HG03039 (cell line): ENCODE results near the gene PTPN18.
"Not testable (repeated sequence)": the region's sequence is repeated elsewhere in the genome, so short reads cannot be mapped to it uniquely, and the experiment has no call there.

ENCODE experiments used
- ATAC-seq: cut with Tn5 transposase; IDR thresholded peaks from one replicate; pipeline ENCODE4 v1.9.1; 2021; ENCODE audit warnings: mild to moderate bottlenecking, moderate library complexity; ENCODE audit not compliant: unreplicated experiment

PTPN18 gene

DNA sequence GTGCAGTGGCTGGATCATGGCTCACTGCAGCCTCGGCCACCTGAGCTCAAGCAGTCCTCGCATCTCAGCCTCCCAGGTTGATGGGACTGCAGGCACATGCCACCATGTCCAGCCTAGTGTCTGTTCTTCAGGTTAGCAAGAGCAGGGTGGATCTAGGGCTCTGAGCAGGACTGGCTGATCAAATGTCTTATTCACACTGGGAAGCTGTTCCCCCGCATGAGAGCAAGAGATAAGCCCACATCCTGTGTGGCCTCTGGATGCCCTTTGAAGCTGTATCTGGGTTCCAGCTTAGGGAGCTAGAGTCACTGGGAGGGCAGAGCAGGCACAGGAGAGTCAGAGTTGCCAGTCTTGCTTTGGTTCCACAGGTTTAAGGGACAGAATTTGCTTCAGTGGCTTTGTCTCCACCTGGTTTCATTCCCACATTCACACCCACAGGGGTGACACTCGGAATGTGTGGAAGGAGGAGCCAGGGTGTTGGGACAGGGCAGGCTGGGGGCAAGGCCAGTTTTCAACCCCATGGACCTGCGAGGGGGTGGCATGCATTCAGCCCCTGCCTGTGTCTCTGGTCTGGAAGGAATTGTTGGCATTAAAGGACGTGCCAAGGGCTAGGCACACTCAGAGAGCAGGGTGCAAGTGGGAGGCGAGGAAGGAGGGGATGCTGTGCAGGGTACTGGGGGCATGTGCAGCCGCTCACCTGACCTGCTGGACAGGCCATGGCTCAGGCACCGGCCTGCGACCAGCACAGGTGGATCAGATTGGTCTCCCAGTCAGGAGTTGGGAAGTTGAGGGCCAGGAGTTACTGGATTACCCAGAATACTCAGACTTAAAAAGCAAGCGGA, 24.5 kb downstream of the PTPN18 start:
- ATAC-seq, result no peak

DNA sequence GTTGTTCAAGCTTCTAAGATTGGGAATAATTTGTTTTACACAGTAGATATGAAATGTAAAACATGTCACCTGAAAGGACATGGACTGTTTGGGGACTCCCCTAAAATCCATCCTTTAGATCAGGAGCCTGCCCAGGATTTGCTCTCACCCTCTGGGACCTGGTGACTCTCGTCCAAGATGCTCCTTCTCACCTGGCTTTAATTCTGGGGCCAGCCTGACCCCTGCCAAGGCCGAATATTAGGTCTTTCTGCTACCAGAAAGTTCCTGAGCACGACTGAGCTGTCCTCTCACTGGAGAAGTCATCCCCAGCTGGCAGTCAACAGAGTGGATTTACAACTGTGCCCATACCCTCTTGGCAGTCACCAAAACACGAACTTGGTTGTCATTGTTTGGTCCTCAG, 25.3 kb downstream of the PTPN18 start:
- no peak for ATAC-seq

DNA sequence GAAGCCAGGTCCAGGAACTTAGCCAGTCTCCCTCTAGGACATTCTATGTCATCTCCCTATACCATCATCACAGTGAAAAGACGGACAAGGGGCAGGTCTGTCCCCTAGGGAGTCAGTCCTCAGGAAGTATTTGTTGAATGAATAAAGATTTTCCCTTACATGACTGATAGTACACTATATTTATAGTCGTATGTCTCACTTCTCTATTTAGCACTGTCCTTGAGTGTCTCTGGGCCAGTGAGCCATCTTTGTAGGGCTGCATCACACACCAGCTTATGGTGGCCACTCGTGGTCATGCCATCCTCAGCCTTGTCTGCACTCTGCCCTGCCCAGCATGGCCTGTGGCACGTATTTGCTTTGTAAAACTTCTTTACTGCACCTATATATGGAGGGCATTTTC, 25.8 kb downstream of the PTPN18 start:
- no peak for ATAC-seq

DNA sequence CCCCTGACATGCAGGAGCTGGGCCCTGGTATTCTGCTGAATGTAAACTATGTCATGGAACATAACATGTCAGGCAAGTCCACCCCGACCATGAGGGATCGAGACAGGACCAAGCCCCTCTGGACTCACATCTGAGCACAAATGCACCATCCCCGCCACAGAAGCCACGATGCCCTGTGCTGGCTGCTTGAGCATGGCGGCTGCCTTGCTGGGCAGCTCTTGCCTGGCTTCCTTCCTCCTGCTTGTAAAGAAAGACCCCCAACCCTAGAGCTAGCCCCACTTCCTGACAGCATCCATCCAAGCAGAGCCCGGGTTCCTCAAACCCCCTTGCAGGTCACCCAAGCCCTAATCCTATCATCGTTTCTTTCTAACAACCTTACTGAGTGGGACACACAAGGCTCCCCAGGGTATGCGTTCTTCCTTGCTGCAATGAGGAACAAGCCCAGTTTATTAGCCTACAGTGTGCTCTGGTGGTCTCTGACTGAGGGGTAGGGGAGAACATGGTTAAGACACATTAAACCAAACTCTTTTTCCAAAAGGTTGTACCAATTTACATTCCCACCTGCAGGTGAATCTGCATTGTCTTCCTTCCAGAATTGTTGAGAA, 26.6 kb downstream of the PTPN18 start:
- ATAC-seq, result no peak

DNA sequence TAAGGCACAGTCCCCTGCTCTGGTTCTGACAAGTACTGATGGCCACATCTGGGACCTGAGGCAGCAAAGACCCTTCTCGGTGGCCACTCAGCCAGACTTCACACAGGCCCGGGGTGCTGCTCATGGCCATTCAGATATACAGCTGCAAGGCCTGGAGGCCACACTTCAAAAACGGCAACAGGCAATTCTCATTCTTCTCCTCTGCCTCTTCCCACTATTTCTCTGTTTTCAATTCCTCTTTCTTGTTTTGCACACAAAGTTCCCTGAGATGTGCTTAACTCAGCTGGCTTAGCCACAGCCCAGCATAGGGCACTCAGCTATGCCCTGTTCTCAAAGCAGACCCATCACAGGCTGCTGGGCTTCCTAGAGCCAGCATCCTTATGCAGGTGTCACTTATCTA, 29.9 kb downstream of the PTPN18 start:
- peak; percentile 42 for ATAC-seq

DNA sequence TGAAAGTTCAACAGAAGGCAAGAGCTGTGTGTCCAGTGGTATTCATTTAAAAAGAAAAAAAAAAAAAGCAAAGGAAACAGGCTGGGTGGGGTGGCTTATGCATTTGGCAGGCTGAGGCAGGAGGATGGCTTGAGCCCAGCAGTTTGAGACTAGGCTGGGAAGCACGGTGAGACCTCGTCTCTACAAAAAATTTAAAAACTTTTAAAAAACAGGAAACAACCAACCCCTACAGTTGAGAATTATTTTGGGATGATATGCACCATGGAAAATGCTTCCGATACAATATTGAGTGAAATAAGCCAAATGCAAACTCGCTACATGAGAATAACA, 31.2 kb downstream of the PTPN18 start:
- no peak for ATAC-seq

DNA sequence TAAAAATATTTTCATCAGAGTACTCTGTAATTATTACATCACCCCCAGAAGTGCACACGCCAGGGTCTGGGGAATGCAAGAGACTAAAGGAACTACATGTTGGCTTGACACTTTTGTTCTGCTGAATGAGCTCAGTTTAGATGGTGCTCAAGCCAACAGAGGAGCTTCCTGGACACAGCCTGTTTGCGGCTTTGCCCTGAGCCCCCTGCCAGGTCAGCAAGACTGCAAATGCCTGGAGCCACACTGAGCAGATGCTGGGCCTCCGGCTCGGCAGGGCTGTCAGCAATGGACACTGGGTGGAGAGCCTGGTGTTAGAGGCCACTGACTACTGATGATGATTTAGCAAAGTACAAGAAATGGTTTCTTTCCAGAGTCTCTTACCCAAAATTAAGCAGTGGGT, 31.9 kb downstream of the PTPN18 start:
- ATAC-seq, result no peak

DNA sequence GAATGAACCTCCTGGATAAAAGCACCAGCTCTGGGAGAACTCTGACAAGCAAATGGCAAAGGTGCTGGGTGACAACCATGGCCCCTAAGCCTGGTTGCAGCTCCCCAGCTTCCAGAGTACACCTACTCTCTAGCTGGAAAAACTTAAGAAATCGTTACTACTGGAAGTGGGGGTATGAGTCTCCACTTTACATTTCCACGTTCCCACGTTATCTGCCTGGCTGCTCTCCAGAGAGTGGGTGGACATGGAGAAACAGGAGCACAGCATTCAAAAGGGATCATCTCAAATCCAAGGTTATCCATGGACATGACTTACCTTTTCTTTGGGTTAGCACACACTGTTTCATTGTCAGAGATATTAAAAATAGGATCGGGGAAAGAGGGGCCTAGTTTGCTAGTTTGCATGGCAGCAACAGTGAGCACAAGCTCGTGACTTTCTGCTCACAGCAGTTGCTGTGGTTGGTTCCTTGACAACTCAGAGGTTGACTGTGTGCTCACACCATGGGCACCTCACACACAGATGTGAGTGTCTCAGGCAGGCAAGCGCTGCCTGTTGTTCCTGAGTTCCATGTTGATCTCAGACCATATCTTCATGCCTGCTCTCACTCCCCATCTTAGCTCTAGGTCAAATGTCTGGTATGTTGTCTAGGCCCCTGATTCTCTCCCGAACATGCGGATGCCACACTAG, 32.5 kb downstream of the PTPN18 start:
- no peak for ATAC-seq

DNA sequence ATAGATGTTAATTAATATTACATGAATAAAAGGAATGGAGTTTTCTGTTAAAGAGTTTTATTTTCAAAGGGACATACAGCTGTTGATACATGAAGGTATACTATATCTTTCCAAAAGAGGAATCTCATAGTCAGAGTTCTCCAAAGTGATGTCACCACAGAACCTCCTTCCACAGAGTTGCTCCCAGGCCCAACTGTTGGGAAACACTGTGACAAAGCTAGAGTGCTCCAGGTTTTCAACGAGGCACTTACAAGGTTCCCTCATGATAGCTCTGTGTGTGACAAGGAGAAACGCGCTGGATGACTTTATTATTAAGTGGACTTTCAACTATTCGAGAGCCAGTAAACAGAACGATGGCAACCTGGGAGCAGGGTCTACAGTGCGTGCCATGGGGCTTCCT, 33.5 kb downstream of the PTPN18 start:
- ATAC-seq, result no peak

DNA sequence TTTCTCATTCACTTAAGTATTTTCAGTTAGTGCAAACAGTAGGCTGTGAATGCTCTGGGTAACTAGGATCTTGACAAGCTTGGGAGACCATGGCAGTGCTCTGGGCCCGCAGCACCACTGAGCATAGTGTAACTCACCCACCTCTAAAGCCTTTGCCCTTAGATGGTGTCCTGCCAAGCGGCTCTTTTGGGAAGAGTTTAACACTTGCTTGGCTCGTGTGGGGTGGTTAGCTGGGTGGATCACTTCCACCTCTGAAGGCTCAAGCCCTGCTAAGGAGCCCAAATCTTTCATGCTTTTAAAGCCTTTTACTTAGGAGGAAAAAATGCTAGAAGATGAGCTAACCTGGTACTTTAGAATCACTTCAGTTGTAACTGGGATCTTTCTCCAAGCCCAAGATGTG, 33.9 kb downstream of the PTPN18 start:
- ATAC-seq, result no peak

DNA sequence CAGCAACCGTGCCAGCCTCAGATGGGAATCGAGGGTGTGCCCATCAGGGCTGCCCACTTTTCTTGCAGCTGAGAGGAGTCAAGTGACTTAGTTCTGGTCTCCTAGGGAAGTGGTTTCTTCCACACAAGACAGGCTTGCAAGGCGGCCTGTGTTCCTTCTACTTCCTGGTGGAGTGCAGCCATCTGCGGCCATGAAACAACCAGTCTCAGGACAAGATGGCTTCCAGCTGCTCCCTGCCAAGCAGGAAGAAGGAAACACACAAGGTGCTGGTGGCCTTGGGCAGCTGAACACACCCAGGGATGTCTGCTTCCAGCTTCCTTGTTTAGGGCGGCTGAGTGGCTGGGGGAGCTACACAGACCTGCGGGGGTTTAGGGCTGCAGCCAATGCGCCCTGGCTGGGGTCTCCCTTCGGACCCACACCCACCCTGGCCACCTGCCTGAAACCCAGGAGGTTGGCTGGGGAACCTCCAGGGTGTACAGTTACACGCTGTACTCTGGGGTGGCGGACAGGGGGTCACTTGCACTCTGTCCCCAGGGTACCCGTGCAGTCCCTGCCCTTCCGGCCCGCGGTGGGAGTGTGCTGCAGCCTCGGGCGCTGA, 34.7 kb downstream of the PTPN18 start:
- peak; percentile 12 for ATAC-seq

DNA sequence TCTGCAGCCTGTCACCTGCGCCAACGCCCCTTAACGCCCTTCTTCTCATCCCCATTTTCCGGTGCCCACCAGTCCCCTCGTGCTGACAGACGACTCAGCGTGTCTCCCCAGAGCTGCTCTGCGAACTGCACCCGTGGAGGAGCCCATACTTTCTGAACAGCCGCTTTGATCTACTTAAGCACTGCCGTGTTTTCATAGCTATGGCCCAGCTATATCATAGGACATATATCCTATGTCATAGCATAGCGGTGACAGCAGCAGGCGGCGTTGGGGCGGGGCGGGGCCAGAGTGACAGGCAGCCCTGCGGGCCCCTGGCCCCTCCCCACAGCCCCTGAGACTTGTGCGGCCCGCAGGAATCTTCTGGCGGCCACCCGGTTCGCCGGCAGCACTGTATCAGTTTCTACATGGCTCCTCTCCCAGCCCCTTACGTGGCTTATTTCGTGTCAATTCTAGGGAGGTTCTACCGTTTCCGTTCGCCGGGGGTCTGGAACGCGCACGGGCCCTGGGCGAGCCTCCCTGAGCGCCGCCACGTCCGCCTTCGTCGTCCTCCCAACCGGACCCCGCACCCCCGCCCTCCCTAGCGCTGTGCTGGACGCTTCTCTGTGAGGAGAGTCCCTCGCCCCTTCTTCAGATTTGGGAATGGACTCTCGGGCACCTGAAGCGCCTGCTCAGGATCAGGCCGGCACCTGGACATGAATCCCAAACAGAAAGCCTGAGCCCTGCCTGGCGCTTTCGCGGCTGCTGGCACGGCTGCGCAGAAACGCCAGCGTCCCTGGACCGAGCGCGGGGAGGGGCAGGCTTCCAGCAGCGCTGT, 35.4 kb downstream of the PTPN18 start:
- peak; percentile 82 for ATAC-seq

DNA sequence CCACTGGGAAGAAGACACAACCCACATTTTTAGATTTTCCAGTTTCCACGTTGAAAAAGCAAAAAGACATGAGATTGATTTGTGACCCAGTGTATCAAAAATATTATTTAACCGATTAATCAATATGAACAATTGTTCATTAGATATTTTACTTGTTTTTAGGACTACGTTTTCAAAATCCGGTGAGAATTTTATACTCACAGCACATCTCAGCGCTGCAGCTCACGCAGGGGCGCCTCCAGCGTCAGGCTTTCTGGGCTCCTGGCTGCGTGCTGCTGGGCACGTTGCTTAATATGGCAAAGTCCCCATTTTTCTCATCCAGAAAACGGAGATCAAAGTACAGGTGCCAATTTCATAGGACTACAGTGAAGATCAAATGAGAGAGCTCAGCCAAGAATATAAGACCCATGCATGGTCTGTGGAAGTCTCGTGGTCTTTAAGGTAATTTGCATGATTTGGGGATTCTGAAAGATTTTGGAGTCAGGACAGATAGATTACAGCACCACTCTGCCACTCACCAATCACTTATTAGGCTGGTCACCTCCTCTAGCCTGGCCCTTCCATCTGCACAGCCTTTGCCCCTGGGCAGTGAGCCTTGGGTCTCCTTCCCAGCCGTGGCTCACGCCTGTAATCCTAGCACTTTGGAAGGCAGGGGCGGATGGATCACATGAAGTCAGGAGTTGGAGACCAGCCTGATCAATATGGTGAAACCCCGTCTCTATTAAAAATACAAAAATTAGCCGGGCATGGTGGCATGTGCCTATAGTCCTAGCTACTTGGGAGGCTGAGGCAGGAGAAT, 36.2 kb downstream of the PTPN18 start:
- no peak for ATAC-seq

DNA sequence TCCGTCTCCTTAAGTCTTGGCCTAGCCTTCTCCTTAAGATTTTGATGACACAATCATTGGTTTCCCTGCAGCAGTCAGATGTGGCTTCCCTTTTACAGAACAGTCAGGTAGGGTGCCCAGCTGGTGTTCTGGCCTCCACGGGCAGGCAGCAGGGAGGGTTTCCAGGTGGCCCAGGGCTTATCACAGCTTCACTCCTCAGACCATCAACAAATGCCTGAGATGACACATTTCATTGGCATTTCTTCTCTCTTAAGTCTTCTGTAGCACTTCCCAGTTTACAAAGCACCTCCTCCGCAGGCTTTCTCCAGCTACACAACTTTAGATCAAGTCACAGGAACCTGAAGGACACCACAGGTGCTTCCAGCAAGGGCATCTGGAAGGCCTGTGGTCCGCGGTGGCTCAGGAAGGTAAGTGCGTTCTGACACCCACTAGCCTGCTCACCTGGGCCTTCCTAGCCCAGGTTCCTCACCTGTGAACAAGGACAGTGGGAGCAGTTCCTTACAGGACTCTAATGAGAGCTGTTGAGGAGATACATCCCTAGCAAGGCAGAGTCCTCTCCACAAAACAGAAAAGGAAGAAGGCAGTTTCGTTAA, 37.6 kb downstream of the PTPN18 start:
- no peak for ATAC-seq

DNA sequence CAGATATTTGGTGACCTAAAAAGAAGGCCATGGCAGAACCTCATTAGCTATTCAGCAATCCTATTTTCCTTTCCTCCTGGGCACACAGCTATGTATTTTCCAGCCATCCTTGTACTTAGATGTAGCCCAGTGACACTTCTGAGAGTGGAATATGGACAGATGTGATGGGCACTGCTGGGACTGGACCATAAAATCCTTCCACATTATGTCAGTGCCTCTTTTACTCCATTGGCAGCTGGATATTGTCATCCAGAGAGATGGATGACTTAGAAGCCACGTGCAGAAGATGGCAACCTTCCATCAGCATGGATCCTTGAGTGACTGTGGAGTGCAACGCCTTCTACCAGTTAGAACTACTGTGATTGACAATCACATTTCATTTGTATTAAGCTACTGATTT, 50.4 kb downstream of the PTPN18 start:
- ATAC-seq, result not testable (repeated sequence)

DNA sequence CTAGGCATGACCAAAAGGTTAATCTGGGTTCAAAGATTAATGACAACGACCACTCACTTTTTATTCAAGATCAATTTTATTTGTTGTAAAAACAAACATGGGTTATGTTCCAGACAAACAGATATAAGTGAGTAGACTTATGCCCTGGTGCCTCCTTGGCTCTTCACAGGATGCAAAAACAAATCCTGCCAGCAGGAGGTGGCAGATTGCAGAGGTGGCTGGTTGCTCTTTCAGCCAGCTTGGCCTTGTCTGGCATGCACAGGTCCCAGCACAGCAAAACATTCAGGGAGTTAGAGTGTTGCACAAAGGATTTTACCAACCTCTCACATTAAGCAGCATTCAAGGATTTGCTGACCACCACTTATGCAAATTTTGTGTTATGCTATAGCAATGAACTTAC, 60.8 kb downstream of the PTPN18 start:
- ATAC-seq, result not testable (repeated sequence)

DNA sequence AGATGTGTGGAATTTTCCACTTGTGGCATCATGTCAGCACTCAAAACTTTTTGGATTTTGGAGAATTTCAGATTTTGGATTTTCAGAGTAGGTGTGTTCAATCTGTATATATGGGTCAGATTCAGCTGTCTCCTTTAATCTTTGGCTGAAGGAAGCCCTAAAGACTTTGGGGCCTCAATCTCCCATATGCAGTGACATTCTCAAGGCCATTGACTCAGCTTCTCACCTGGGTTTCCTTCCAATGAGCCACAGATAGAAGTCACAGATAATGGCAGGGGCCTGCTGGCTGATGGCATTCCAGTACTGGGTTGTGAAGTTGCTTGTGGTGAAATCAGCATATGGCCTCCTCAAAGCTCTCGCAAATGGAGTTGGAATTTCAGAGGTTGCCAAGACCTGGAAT, 63.0 kb downstream of the PTPN18 start:
- ATAC-seq, result not testable (repeated sequence)
